ENCODE data around the gene TAS2R19. TPM values are rescaled to one million over a fixed set of nuclear protein-coding genes. Genes with fewer than 3 reads are reported as not detected.

Gene TAS2R19
- total RNA-seq, 1 experiment from 2014 or later: 2.6 TPM

GRCh38 chr12:10982244-10982643 lies 40.2 kb downstream of the TAS2R19 start:
- H2AK5ac ChIP-seq (ENCODE audit: insufficient read length, low read length): no peak overlapping the region
- no peak for TF ChIP-seq CTCF (conservative IDR thresholded peaks at IDR 0.05)
- Mint-ChIP-seq H3K4me1 (peaks cover 23% of the 10 kb centered on the region in 2 experiments), H3K36me3 (ENCODE audit: insufficient read depth in 1 of 3, low read depth in 3 of 3) (0 out of 7 replicates have a peak, but pooled peaks cover 0 to under 1% (median 0%) of the 10 kb centered on the region in 3 experiments), H3K27me3 (ENCODE audit: low read depth) (no peaks in the 10 kb centered on the region), H3K4me3 (no peak overlapping the region), H3K9me3 (no peaks in the 10 kb centered on the region), H3K27ac (no peak overlapping the region)
- no peaks in the 10 kb centered on the region for H3K9me3 ChIP-seq (ENCODE audit: control insufficient read depth, low read depth, low read length)
- no peak overlapping the region for H3K23ac ChIP-seq (ENCODE audit: insufficient read length, low read depth, low read length)
- no peaks in the 10 kb centered on the region for H4K20me1 ChIP-seq (ENCODE audit: control insufficient read depth, insufficient read depth, insufficient read length)
- no peak overlapping the region for H4K5ac ChIP-seq (ENCODE audit: insufficient read length, low read depth, low read length)
- H2BK15ac ChIP-seq (ENCODE audit: low read depth, low read length): no peak overlapping the region
- no CpG with 5 or more reads among the region's 5 CpGs for WGBS (ENCODE audit: extremely low coverage, insufficient read length, low lambda C conversion rate)
- H4K91ac ChIP-seq (ENCODE audit: insufficient read length, low read depth, low read length): no peak overlapping the region
- no peak overlapping the region for H3K18ac ChIP-seq (ENCODE audit: insufficient read length, low read depth, low read length)
- no peaks in the 10 kb centered on the region for H3K79me2 ChIP-seq (ENCODE audit: insufficient read depth, low read length)
- H4K8ac ChIP-seq (replicated peaks; ENCODE audit: insufficient read length, low read depth, low read length): no peak overlapping the region
- H3K27ac ChIP-seq (ENCODE audit: insufficient read length, low read depth, low read length): no peak overlapping the region
- no peak overlapping the region for H2BK20ac ChIP-seq (ENCODE audit: low read depth, low read length, poor library complexity, severe bottlenecking)
- H3K9ac ChIP-seq (ENCODE audit: extremely low read depth, insufficient read length, low read length): no peak overlapping the region
- H3T11ph ChIP-seq (ENCODE audit: low read length): no peak overlapping the region
- H3K56ac ChIP-seq (ENCODE audit: insufficient read length, low read depth, low read length): no peak overlapping the region
- no peak overlapping the region for H2BK120ac ChIP-seq (ENCODE audit: low read depth, low read length, poor library complexity, severe bottlenecking)
- no peak overlapping the region for H2BK12ac ChIP-seq (ENCODE audit: insufficient read length, low read depth, low read length)
- no peaks in the 10 kb centered on the region for H3K79me1 ChIP-seq (ENCODE audit: insufficient read depth, low read depth, low read length, poor library complexity, severe bottlenecking)
- H3K14ac ChIP-seq (ENCODE audit: insufficient read depth, low read length): no peak overlapping the region
- DNase-seq: no peak
- H3K23me2 ChIP-seq (ENCODE audit: insufficient read length, low read depth, low read length, poor library complexity, severe bottlenecking): no peaks in the 10 kb centered on the region
- no peaks in the 10 kb centered on the region for H3K27me3 ChIP-seq (ENCODE audit: insufficient read depth, low read length)
- H3K4ac ChIP-seq (ENCODE audit: low read depth, low read length): no peak overlapping the region
- H2BK5ac ChIP-seq (ENCODE audit: insufficient read length, low read length): no peak overlapping the region
- H2AFZ ChIP-seq (ENCODE audit: low read length): no peak overlapping the region
- H3K4me2 ChIP-seq (ENCODE audit: insufficient read depth, insufficient read length, low read length): no peak overlapping the region
- no peaks in the 10 kb centered on the region; the same call in 1 of the 2 replicates for H3K4me1 ChIP-seq (ENCODE audit: insufficient read depth, low read length)
